Progenitor cell of endocrine pancreas (in vitro differentiated cells): ENCODE data around the gene PHKB. TPM values are rescaled to one million over a fixed set of nuclear protein-coding genes. Genes with fewer than 3 reads are reported as not detected.
A peak's percentile ranks its signal among the peaks of the same experiment; 100 is the strongest.

Experiments used
- DNase-seq: peaks from one replicate; pipeline ENCODE4 v3.0.0; 2021; ENCODE audit warnings: low spot score; ENCODE audit not compliant: unreplicated experiment
- H3K27ac Mint-ChIP-seq: 2 replicates; pipeline ENCODE4 v1.8.0; 2021; ENCODE audit warnings: mild to moderate bottlenecking, moderate library complexity, mixed read lengths
- H3K27me3 Mint-ChIP-seq: 2 replicates; pipeline ENCODE4 v1.8.0; 2021; ENCODE audit warnings: mixed read lengths
- H3K36me3 Mint-ChIP-seq: 2 replicates; pipeline ENCODE4 v1.8.0; 2022; ENCODE audit warnings: mixed read lengths; ENCODE audit not compliant: insufficient read depth
- H3K4me1 Mint-ChIP-seq: 2 replicates; pipeline ENCODE4 v1.8.0; 2021; ENCODE audit warnings: low read depth, mixed read lengths
- H3K4me3 Mint-ChIP-seq: 2 replicates; pipeline ENCODE4 v1.8.0; 2021; ENCODE audit warnings: low read depth, mild to moderate bottlenecking, moderate library complexity, mixed read lengths
- H3K9me3 Mint-ChIP-seq: 2 replicates; pipeline ENCODE4 v1.8.0; 2021; ENCODE audit warnings: low read depth, mixed read lengths
- total RNA-seq: library from RNA; stranded (reverse); gene quantifications from 2 replicates; pipeline ENCODE4 v1.2.1, GENCODE V29; 2021
- TF ChIP-seq, protein P1 (sequence below): fragments of 200-600 bp; sonication (generic); IDR thresholded peaks from one replicate; pipeline ENCODE4 v1.5.0; 2021; ENCODE audit warnings: antibody characterized with exemption, mild to moderate bottlenecking; ENCODE audit not compliant: unreplicated experiment

Gene PHKB
- total RNA-seq, 1 donor from 2014 or later = 94.1 TPM

DNA sequence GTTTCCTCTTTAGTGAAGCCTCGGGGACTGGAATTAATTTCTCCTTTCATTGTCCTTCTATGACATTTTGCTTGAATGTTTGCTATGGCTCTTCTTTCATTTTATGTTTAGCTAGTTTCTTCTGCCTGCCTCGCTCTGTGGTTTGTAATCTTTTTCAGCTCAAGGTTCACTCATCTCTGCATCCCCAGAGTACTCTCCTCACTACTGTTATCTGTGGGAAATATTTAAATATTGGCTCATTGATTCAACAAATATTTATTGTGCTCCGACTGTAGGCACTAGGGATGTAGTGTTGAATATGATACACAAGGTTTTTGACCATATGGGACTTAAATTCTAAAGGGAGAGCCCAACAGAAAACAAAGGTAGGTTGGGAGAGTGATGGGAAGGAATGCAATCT lies 195.9 kb downstream of the PHKB start:
- no peak overlapping the region for H3K4me3 Mint-ChIP-seq
- H3K4me1 Mint-ChIP-seq = peaks cover 6% of the 10 kb centered on the region
- no peak for DNase-seq
- TF ChIP-seq, protein P1, sequence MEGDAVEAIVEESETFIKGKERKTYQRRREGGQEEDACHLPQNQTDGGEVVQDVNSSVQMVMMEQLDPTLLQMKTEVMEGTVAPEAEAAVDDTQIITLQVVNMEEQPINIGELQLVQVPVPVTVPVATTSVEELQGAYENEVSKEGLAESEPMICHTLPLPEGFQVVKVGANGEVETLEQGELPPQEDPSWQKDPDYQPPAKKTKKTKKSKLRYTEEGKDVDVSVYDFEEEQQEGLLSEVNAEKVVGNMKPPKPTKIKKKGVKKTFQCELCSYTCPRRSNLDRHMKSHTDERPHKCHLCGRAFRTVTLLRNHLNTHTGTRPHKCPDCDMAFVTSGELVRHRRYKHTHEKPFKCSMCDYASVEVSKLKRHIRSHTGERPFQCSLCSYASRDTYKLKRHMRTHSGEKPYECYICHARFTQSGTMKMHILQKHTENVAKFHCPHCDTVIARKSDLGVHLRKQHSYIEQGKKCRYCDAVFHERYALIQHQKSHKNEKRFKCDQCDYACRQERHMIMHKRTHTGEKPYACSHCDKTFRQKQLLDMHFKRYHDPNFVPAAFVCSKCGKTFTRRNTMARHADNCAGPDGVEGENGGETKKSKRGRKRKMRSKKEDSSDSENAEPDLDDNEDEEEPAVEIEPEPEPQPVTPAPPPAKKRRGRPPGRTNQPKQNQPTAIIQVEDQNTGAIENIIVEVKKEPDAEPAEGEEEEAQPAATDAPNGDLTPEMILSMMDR = no peak
- H3K27ac Mint-ChIP-seq = no peak overlapping the region
- H3K36me3 Mint-ChIP-seq = peaks cover 16% of the 10 kb centered on the region
- peaks cover 3% of the 10 kb centered on the region for H3K9me3 Mint-ChIP-seq
- H3K27me3 Mint-ChIP-seq = no peaks in the 10 kb centered on the region

DNA sequence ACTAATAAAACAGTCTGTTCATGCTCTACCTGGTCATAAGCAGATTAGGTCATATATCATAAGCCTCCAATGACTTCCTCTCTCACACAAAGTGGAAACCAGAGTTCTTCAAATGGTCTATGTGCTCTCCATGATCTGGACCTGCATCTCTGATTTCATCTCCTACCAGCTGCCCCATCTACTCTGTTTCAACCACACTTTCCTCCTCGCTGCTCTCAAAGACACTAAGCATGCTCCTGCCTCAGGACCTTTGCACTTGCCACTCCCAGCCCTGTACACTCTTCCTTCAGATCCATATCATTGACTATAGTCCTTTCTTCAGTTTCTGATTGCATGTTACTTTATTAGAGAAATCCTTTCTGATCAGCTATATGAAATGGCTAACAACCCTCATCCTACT lies 196.8 kb downstream of the PHKB start:
- TF ChIP-seq, protein P1 = no peak
- peaks cover 3% of the 10 kb centered on the region for H3K9me3 Mint-ChIP-seq
- peaks cover 16% of the 10 kb centered on the region for H3K36me3 Mint-ChIP-seq
- DNase-seq = no peak
- H3K4me1 Mint-ChIP-seq = peaks cover 6% of the 10 kb centered on the region
- no peak overlapping the region for H3K4me3 Mint-ChIP-seq
- no peaks in the 10 kb centered on the region for H3K27me3 Mint-ChIP-seq
- no peak overlapping the region for H3K27ac Mint-ChIP-seq

DNA sequence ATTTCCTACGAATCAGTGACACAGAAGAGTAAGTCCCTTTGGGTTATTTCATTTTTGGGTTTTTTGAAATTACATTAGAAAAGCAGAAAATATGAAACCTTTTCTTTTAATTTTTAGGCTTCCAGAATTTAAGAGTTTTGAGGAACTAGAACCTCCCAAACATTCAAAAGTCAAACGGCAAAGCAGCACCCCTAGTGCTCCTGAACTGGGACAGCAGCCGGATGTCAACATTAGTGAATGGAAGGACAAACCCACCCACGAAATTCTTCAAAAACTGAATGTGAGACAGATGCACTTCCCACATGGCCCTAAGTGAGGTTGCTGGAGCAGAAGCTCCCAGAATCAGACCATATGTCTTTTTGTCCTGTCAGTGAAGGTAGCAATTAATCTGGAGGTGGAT lies 199.4 kb downstream of the PHKB start:
- H3K4me3 Mint-ChIP-seq = no peak overlapping the region
- H3K27ac Mint-ChIP-seq = no peak overlapping the region
- H3K27me3 Mint-ChIP-seq = no peaks in the 10 kb centered on the region
- no peak for DNase-seq
- TF ChIP-seq, protein P1 = no peak
- H3K36me3 Mint-ChIP-seq = peaks cover 11% of the 10 kb centered on the region
- peaks cover 17% of the 10 kb centered on the region for H3K4me1 Mint-ChIP-seq
- H3K9me3 Mint-ChIP-seq = no peaks in the 10 kb centered on the region

DNA sequence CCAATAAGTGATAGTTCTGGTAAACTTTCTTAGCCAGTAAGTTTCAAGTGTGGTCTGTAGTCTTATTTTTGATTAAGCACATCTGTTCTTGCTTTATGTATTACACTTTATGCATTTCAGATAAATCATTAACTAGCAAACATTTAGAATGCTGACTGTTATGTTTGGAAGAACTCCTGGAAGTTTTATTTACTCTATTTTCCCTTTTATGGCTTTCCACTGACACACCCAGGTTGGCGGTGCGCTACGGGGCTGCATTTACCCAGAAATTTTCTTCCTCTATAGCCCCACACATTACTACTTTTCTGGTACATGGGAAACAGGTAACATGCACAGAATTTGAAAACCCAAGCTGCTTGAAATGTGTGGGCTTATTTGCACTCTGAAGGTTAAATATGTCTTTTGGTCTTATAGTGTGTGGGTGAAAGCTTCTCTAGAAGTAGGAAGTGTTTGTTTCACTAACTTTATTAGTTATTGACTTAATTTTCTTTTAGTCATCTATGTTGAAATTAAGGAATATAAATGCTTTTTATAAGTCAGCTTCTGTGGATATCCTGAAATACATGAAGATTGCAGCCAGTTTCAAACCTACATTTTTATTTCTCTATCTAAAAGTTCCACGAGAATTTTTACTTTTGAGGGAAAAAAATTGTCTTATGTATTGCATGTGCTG lies 203.7 kb downstream of the PHKB start:
- Mint-ChIP-seq H3K36me3 (peaks cover 2% of the 10 kb centered on the region), H3K27ac (peak overlapping the region; percentile 59), H3K27me3 (no peaks in the 10 kb centered on the region), H3K4me1 (peaks cover 10% of the 10 kb centered on the region), H3K4me3 (peak overlapping the region; percentile 19), H3K9me3 (no peaks in the 10 kb centered on the region)
- TF ChIP-seq, protein P1 = no peak
- no peak for DNase-seq

DNA sequence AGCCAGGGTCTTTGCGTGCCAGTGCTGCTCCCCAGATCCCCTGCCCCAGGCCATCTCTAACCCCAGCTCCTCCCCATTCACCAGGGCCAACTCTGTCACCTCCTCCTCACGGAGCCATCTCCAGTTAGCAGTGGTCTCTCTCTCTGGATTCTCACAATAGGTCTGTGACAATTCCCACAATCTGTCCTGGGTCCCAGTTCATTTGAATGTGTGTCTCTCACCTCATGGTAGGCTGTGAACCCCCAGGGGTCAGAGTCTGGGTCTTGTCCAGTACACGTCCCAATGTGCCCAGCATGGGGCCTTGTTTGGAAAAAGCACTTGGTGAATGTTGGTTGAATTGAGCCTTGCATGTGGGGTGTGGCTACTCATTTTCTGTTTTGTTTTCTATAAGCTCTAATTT lies 205.3 kb downstream of the PHKB start:
- Mint-ChIP-seq H3K36me3 (peaks cover 1% of the 10 kb centered on the region), H3K9me3 (no peaks in the 10 kb centered on the region), H3K4me1 (peaks cover 10% of the 10 kb centered on the region), H3K4me3 (no peak overlapping the region), H3K27me3 (no peaks in the 10 kb centered on the region), H3K27ac (no peak overlapping the region)
- TF ChIP-seq, protein P1 = no peak
- DNase-seq = no peak
